Neuronal stem cell (in vitro differentiated cells): ENCODE data around the gene KRTAP19-8.

Experiments used
- DNase-seq: peaks from one replicate; pipeline ENCODE4 v3.0.0-alpha.2; 2013; ENCODE audit warnings: low spot score
- H2AFZ ChIP-seq: one replicate; pipeline ENCODE4 v1.6.1; 2013; ENCODE audit warnings: mild to moderate bottlenecking, low read length, inconsistent platforms
- H2AK5ac ChIP-seq: 2 replicates; pipeline ENCODE4 v1.6.1; 2013; ENCODE audit warnings: low read depth, mild to moderate bottlenecking, inconsistent platforms, low read length, moderate library complexity, mixed read lengths
- H2BK120ac ChIP-seq: 2 replicates; pipeline ENCODE4 v1.6.1; 2013; ENCODE audit warnings: low read depth, mild to moderate bottlenecking, inconsistent platforms, low read length, moderate library complexity, mixed read lengths
- H2BK12ac ChIP-seq: one replicate; pipeline ENCODE4 v1.6.1; 2013; ENCODE audit warnings: low read length, inconsistent platforms
- H2BK15ac ChIP-seq: 2 replicates; pipeline ENCODE4 v1.6.1; 2013; ENCODE audit warnings: mild to moderate bottlenecking, low read length, inconsistent platforms, mixed read lengths
- H2BK5ac ChIP-seq: one replicate; pipeline ENCODE4 v1.6.1; 2013; ENCODE audit warnings: inconsistent platforms, mild to moderate bottlenecking, low read length, moderate library complexity
- H3K14ac ChIP-seq: one replicate; pipeline ENCODE4 v1.6.1; 2013; ENCODE audit warnings: low read length, inconsistent platforms
- H3K18ac ChIP-seq: 2 replicates; pipeline ENCODE4 v1.6.1; 2013; ENCODE audit warnings: low read length, inconsistent platforms
- H3K23ac ChIP-seq: 2 replicates; pipeline ENCODE4 v1.6.1; 2013; ENCODE audit warnings: low read depth, mild to moderate bottlenecking, mixed read lengths, low read length, inconsistent platforms; ENCODE audit not compliant: poor library complexity
- H3K27ac ChIP-seq: replicated peaks from 3 replicates; pipeline ENCODE4 v1.5.1; 2013; ENCODE audit warnings: low read length, inconsistent platforms
- H3K27me3 ChIP-seq, 3 experiments: 2 replicates each; pipeline ENCODE4 v1.6.1; 2013; ENCODE audit warnings: low read length in 3 of 3, mild to moderate bottlenecking in 2 of 3, inconsistent platforms in 1 of 3, low read depth in 1 of 3, mixed read lengths in 1 of 3, moderate library complexity in 1 of 3; ENCODE audit not compliant: control insufficient read depth in 3 of 3, insufficient read depth in 3 of 3
- H3K36me3 ChIP-seq, 2 donors: replicated peaks in 1 of 2; 2 replicates each; pipeline ENCODE4 v1.6.1; 2013; ENCODE audit warnings: low read length in 2 of 2; ENCODE audit not compliant: control insufficient read depth in 2 of 2, insufficient read depth in 2 of 2
- H3K4ac ChIP-seq: 2 replicates; pipeline ENCODE4 v1.6.1; 2013; ENCODE audit warnings: inconsistent platforms, mild to moderate bottlenecking, low read length, moderate library complexity
- H3K4me1 ChIP-seq, 2 donors: 1 replicate in 1 of 2; 2 replicates in 1 of 2; pipeline ENCODE4 v1.6.1; 2013; ENCODE audit warnings: low read length in 2 of 2, low read depth in 1 of 2; ENCODE audit not compliant: control insufficient read depth in 2 of 2, insufficient read depth in 1 of 2
- H3K4me2 ChIP-seq: one replicate; pipeline ENCODE4 v1.6.1; 2013; ENCODE audit warnings: mild to moderate bottlenecking, low read length, inconsistent platforms; ENCODE audit not compliant: insufficient read depth, poor library complexity, severe bottlenecking
- H3K4me3 ChIP-seq, 2 donors: 2 replicates each; pipeline ENCODE4 v1.5.1; 2013; ENCODE audit warnings: low read length in 2 of 2, mild to moderate bottlenecking in 2 of 2, inconsistent platforms in 1 of 2, moderate library complexity in 1 of 2
- H3K79me1 ChIP-seq: one replicate; pipeline ENCODE4 v1.6.1; 2013; ENCODE audit warnings: low read depth, mild to moderate bottlenecking, inconsistent platforms, low read length, moderate library complexity
- H3K9ac ChIP-seq: one replicate; pipeline ENCODE4 v1.6.1; 2013; ENCODE audit warnings: mild to moderate bottlenecking, low read depth, low read length, inconsistent platforms; ENCODE audit not compliant: poor library complexity
- H3K9me3 ChIP-seq, 2 donors: replicated peaks in 1 of 2; 2 replicates each; pipeline versions ENCODE3 to v1.6.1; 2013; ENCODE audit warnings: low read length in 2 of 2, mild to moderate bottlenecking in 2 of 2, inconsistent platforms in 1 of 2, low read depth in 1 of 2, mixed read lengths in 1 of 2, moderate library complexity in 1 of 2; ENCODE audit not compliant: control insufficient read depth in 2 of 2, insufficient read depth in 1 of 2
- H4K8ac ChIP-seq: one replicate; pipeline ENCODE4 v1.6.1; 2013; ENCODE audit warnings: low read depth, mild to moderate bottlenecking, inconsistent platforms, low read length, moderate library complexity
- H4K91ac ChIP-seq: one replicate; pipeline ENCODE4 v1.6.1; 2013; ENCODE audit warnings: low read length, low read depth, mild to moderate bottlenecking, inconsistent platforms; ENCODE audit not compliant: poor library complexity
- WGBS, 2 donors: extraction: QIAGEN DNeasy Blood & Tissue Kit; methylation state at CpG; one replicate each; pipeline ENCODE4 v1.1.7; 2013; ENCODE audit warnings: missing lambda C conversion rate in 2 of 2, mixed read lengths in 1 of 2; ENCODE audit not compliant: insufficient read length in 2 of 2, insufficient replicate concordance in 1 of 2; ENCODE audit errors: extremely low coverage in 2 of 2; 5-methylcytosine and 5-hydroxymethylcytosine counted together

Gene KRTAP19-8

GRCh38 chr21:31042080-31042464, 3.8 kb upstream of the KRTAP19-8 start:
- WGBS, 2 donors: no CpG with 5 or more reads among the region's 1 CpG
- Histone ChIP-seq H4K91ac (no peak overlapping the region), H3K14ac (no peak overlapping the region)

GRCh38 chr21:31041295-31042079, 3.2 kb upstream of the KRTAP19-8 start:
- Histone ChIP-seq H3K9me3 (peaks cover 0 to 2% of the 10 kb centered on the region in 2 donors), H3K4me1 (no peaks in the 10 kb centered on the region), H3K27ac (no peak overlapping the region), H2BK120ac (no peak overlapping the region), H2AK5ac (no peak overlapping the region), H4K8ac (no peak overlapping the region), H2AFZ (no peak overlapping the region), H3K14ac (no peak overlapping the region), H2BK5ac (no peak overlapping the region), H3K4me3 (no peak overlapping the region), H3K23ac (no peak overlapping the region), H3K36me3 (no peaks in the 10 kb centered on the region), H2BK15ac (no peak overlapping the region), H3K9ac (no peak overlapping the region), H2BK12ac (no peak overlapping the region), H3K27me3 (no peaks in the 10 kb centered on the region), H3K4me2 (no peak overlapping the region), H3K4ac (no peak overlapping the region), H3K18ac (no peak overlapping the region), H4K91ac (no peak overlapping the region), H3K79me1 (no peaks in the 10 kb centered on the region)
- DNase-seq: no peak
- no CpG with 5 or more reads among the region's 11 CpGs for WGBS, 2 donors

More at GRCh38 chr21:31042080-31042464, 3.8 kb upstream of the KRTAP19-8 start:
- no peak for DNase-seq
- Histone ChIP-seq H3K4me3 (no peak overlapping the region), H3K4ac (no peak overlapping the region), H4K8ac (no peak overlapping the region), H2BK120ac (no peak overlapping the region), H3K9me3 (peaks cover 0 to 2% of the 10 kb centered on the region in 2 donors), H3K27me3 (no peaks in the 10 kb centered on the region), H2BK5ac (no peak overlapping the region), H3K36me3 (no peaks in the 10 kb centered on the region), H3K9ac (no peak overlapping the region), H3K79me1 (no peaks in the 10 kb centered on the region), H2BK12ac (no peak overlapping the region), H2AK5ac (no peak overlapping the region), H3K4me1 (no peaks in the 10 kb centered on the region), H3K27ac (no peak overlapping the region), H3K18ac (no peak overlapping the region), H3K23ac (no peak overlapping the region), H2AFZ (no peak overlapping the region), H2BK15ac (no peak overlapping the region), H3K4me2 (no peak overlapping the region)

GRCh38 chr21:31034378-31034777, 3.9 kb downstream of the KRTAP19-8 start:
- H3K36me3 ChIP-seq: no peaks in the 10 kb centered on the region
- H4K8ac ChIP-seq: no peak overlapping the region
- no peak overlapping the region for H3K4me3 ChIP-seq
- no peak overlapping the region for H2AK5ac ChIP-seq
- H3K18ac ChIP-seq: no peak overlapping the region
- no peak overlapping the region for H3K27ac ChIP-seq
- H4K91ac ChIP-seq: no peak overlapping the region
- no peaks in the 10 kb centered on the region for H3K4me1 ChIP-seq
- H2AFZ ChIP-seq: no peak overlapping the region
- no peak overlapping the region for H3K4ac ChIP-seq
- no peak overlapping the region for H2BK5ac ChIP-seq
- H3K14ac ChIP-seq: no peak overlapping the region
- no peak for DNase-seq
- H3K4me2 ChIP-seq: no peak overlapping the region
- no peaks in the 10 kb centered on the region for H3K79me1 ChIP-seq
- no peak overlapping the region for H2BK12ac ChIP-seq
- no peak overlapping the region for H3K9ac ChIP-seq
- no peak overlapping the region for H2BK120ac ChIP-seq
- H3K9me3 ChIP-seq: no peaks in the 10 kb centered on the region
- no peaks in the 10 kb centered on the region for H3K27me3 ChIP-seq
- H2BK15ac ChIP-seq: no peak overlapping the region
- no peak overlapping the region for H3K23ac ChIP-seq

- DNase-seq: no peak
- H2AFZ ChIP-seq: no peak overlapping the region
- no peak overlapping the region for H4K91ac ChIP-seq
- H3K36me3 ChIP-seq: no peaks in the 10 kb centered on the region
- no peak overlapping the region for H2BK12ac ChIP-seq
- WGBS, 2 donors: no CpG with 5 or more reads among the region's 3 CpGs
- H3K23ac ChIP-seq: no peak overlapping the region
- no peak overlapping the region for H3K4ac ChIP-seq
- no peak overlapping the region for H3K18ac ChIP-seq
- H4K8ac ChIP-seq: no peak overlapping the region
- no peak overlapping the region for H2BK120ac ChIP-seq
- no peaks in the 10 kb centered on the region for H3K27me3 ChIP-seq
- no peak overlapping the region for H3K4me2 ChIP-seq
- H2BK15ac ChIP-seq: no peak overlapping the region
- no peak overlapping the region for H3K9ac ChIP-seq
- no peaks in the 10 kb centered on the region for H3K9me3 ChIP-seq
- no peaks in the 10 kb centered on the region for H3K4me1 ChIP-seq
- no peak overlapping the region for H2BK5ac ChIP-seq
- H2AK5ac ChIP-seq: no peak overlapping the region
- H3K79me1 ChIP-seq: no peaks in the 10 kb centered on the region
- no peak overlapping the region for H3K27ac ChIP-seq
- H3K14ac ChIP-seq: no peak overlapping the region
- no peak overlapping the region for H3K4me3 ChIP-seq
Observed at GRCh38 chr21:31030367-31031106, 7.7 kb downstream of the KRTAP19-8 start.
